Tibial nerve (tissue), 4 donors: ENCODE measurements around the gene NUAK1. TPM values are rescaled to one million over a fixed set of nuclear protein-coding genes. Genes with fewer than 3 reads are reported as not detected.

Source experiments
- DNase-seq, 2 donors: peaks; one replicate each; pipeline ENCODE4 v3.0.0-alpha.2; 2019; ENCODE audit warnings: low spot score in 2 of 2
- H3K27ac ChIP-seq, 4 donors: fragments of 200-600 bp; sonication (generic) in 3 of 4; one replicate each; pipeline ENCODE4 v1.5.1; 2017 to 2019; ENCODE audit warnings: mild to moderate bottlenecking in 1 of 4
- H3K27me3 ChIP-seq, 2 donors: fragments of 200-600 bp; sonication (generic) in 1 of 2; one replicate each; pipeline versions ENCODE4 v1.5.1 to v1.6.0; 2017 to 2019
- H3K36me3 ChIP-seq, 3 donors: fragments of 200-600 bp; sonication (generic); one replicate each; pipeline ENCODE4 v1.5.1; 2018 to 2019
- H3K4me1 ChIP-seq, 4 donors: fragments of 200-600 bp; sonication (generic) in 3 of 4; one replicate each; pipeline ENCODE4 v1.5.1; 2017 to 2019
- H3K4me3 ChIP-seq, 4 donors: fragments of 200-600 bp; sonication (generic) in 3 of 4; one replicate each; pipeline ENCODE4 v1.5.1; 2017 to 2019; ENCODE audit warnings: mild to moderate bottlenecking in 1 of 4, moderate library complexity in 1 of 4
- H3K9me3 ChIP-seq, 4 donors: fragments of 200-600 bp; sonication (generic) in 3 of 4; one replicate each; pipeline ENCODE4 v1.5.1; 2017 to 2019
- CTCF ChIP-seq, 5 experiments: fragments of 200-600 bp in 3 of 5; fragments of 450-650 bp in 2 of 5; sonication (generic) in 3 of 5; IDR thresholded peaks; one replicate each; pipeline ENCODE4 v1.5.1; 2016 to 2019; ENCODE audit warnings: antibody characterized with exemption in 5 of 5, mild to moderate bottlenecking in 3 of 5, moderate library complexity in 2 of 5
- EP300 ChIP-seq, 2 donors: sonication (generic); formaldehyde crosslinking; IDR thresholded peaks; one replicate each; pipeline ENCODE4 v1.6.1; 2017; ENCODE audit warnings: antibody characterized with exemption in 2 of 2, mild to moderate bottlenecking in 1 of 2
- POLR2A ChIP-seq, 2 donors: fragments of 450-650 bp; IDR thresholded peaks; one replicate each; pipeline ENCODE4 v1.6.1; 2017; ENCODE audit warnings: antibody characterized with exemption in 2 of 2, mild to moderate bottlenecking in 2 of 2, moderate library complexity in 2 of 2
- WGBS, 2 donors: methylation state at CpG; one replicate each; pipeline ENCODE4 v1.1.5; 2018; 5-methylcytosine and 5-hydroxymethylcytosine counted together
- total RNA-seq, 4 donors: library from RNA; depleted of rRNA; stranded (reverse); fragments of >200 nt; gene quantifications; one replicate each; pipeline ENCODE4 v1.1.0, GENCODE V29; 2016

Gene NUAK1
- total RNA-seq, 4 donors from 2014 or later, result 32.0 to 47.9 (median 33.5) TPM

GRCh38 chr12:106015646-106016045, 123.1 kb downstream of the NUAK1 start:
- no peak overlapping the region for H3K4me3 ChIP-seq
- no peaks in the 10 kb centered on the region for H3K4me1 ChIP-seq
- H3K27me3 ChIP-seq, result no peaks in the 10 kb centered on the region
- H3K9me3 ChIP-seq, result peaks cover 0 to 12% (median 0%) of the 10 kb centered on the region in 4 donors
- H3K36me3 ChIP-seq, result no peaks in the 10 kb centered on the region
- no peak for TF ChIP-seq CTCF (IDR thresholded peaks at IDR 0.05)
- TF ChIP-seq EP300 (IDR thresholded peaks at IDR 0.05), result no peak
- TF ChIP-seq POLR2A (IDR thresholded peaks at IDR 0.05), result no peak
- no peak overlapping the region for H3K27ac ChIP-seq
- WGBS, 2 donors, result 89 to 90% methylated on average over 12 of the region's 12 CpGs
- no peak for DNase-seq

- no peak overlapping the region for H3K4me3 ChIP-seq
- WGBS, 2 donors, result 89 to 98% methylated on average over 2 to 4 of the region's 4 CpGs
- no peaks in the 10 kb centered on the region for H3K36me3 ChIP-seq
- DNase-seq, result no peak
- H3K27me3 ChIP-seq, result no peaks in the 10 kb centered on the region
- no peaks in the 10 kb centered on the region for H3K4me1 ChIP-seq
- H3K9me3 ChIP-seq, result peaks cover 0 to 8% (median 0%) of the 10 kb centered on the region in 4 donors
- TF ChIP-seq CTCF (IDR thresholded peaks at IDR 0.05) (no peak), EP300 (IDR thresholded peaks at IDR 0.05) (no peak), POLR2A (IDR thresholded peaks at IDR 0.05) (no peak)
- no peak overlapping the region for H3K27ac ChIP-seq
Observed at GRCh38 chr12:106013941-106014340, 124.8 kb downstream of the NUAK1 start.

Other genes with a start within 250 kb of the NUAK1 start
- 10 to 100 TPM; 29.9 to 49.5 (median 38.7) TPM for gene CKAP4, start 109.1 kb upstream of the NUAK1 start, total RNA-seq
- 10 to 100 TPM; 21.6 to 34.9 (median 29.8) TPM for gene TCP11L2, start 163.8 kb upstream of the NUAK1 start, total RNA-seq
- 10 to 100 TPM in 1 of 4 donors, 1 to 10 TPM in 3; 6.3 to 21.0 (median 7.7) TPM for gene POLR3B, start 218.8 kb upstream of the NUAK1 start, total RNA-seq